Neutrophil (primary cell): Measurements from ENCODE around the gene ARHGAP6.

Source experiments
- H3K27ac ChIP-seq: fragments of 200-600 bp; sonication (generic); 2 replicates; pipeline ENCODE4 v1.5.1; 2016; ENCODE audit warnings: mild to moderate bottlenecking, moderate library complexity
- H3K27me3 ChIP-seq: fragments of 200-600 bp; sonication (generic); 2 replicates; pipeline ENCODE4 v1.6.0; 2016; ENCODE audit warnings: mild to moderate bottlenecking
- H3K36me3 ChIP-seq: fragments of 200-600 bp; sonication (generic); 2 replicates; pipeline ENCODE4 v1.5.1; 2017
- H3K4me1 ChIP-seq, 2 experiments: fragments of 200-600 bp in 1 of 2; sonication (generic) in 1 of 2; 1 replicate in 1 of 2; 2 replicates in 1 of 2; pipeline versions ENCODE4 v1.5.1 to v1.6.1; 2013 to 2016; ENCODE audit warnings: low read depth in 1 of 2, low read length in 1 of 2, mild to moderate bottlenecking in 1 of 2, moderate library complexity in 1 of 2; ENCODE audit not compliant: control insufficient read depth in 1 of 2, insufficient read depth in 1 of 2
- H3K4me3 ChIP-seq, 2 experiments: fragments of 200-600 bp in 1 of 2; sonication (generic) in 1 of 2; 1 replicate in 1 of 2; 2 replicates in 1 of 2; pipeline ENCODE4 v1.5.1; 2013 to 2016; ENCODE audit warnings: low read depth in 1 of 2, low read length in 1 of 2, mild to moderate bottlenecking in 1 of 2, moderate library complexity in 1 of 2
- H3K9me3 ChIP-seq: fragments of 200-600 bp; sonication (generic); 2 replicates; pipeline ENCODE4 v1.5.1; 2016
- TF ChIP-seq, protein P1 (sequence below): fragments of 200-600 bp; sonication (generic); IDR thresholded peaks from 2 replicates; pipeline ENCODE4 v1.5.1; 2016; ENCODE audit warnings: antibody characterized with exemption

The ARHGAP6 gene

GRCh38 chrX:11355259-11355909 is 310.3 kb downstream of the ARHGAP6 start:
- TF ChIP-seq, protein P1, sequence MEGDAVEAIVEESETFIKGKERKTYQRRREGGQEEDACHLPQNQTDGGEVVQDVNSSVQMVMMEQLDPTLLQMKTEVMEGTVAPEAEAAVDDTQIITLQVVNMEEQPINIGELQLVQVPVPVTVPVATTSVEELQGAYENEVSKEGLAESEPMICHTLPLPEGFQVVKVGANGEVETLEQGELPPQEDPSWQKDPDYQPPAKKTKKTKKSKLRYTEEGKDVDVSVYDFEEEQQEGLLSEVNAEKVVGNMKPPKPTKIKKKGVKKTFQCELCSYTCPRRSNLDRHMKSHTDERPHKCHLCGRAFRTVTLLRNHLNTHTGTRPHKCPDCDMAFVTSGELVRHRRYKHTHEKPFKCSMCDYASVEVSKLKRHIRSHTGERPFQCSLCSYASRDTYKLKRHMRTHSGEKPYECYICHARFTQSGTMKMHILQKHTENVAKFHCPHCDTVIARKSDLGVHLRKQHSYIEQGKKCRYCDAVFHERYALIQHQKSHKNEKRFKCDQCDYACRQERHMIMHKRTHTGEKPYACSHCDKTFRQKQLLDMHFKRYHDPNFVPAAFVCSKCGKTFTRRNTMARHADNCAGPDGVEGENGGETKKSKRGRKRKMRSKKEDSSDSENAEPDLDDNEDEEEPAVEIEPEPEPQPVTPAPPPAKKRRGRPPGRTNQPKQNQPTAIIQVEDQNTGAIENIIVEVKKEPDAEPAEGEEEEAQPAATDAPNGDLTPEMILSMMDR, result no peak
- H3K27me3 ChIP-seq, result no peaks in the 10 kb centered on the region
- H3K27ac ChIP-seq, result no peak overlapping the region
- no peaks in the 10 kb centered on the region for H3K36me3 ChIP-seq
- H3K4me1 ChIP-seq, result no peaks in the 10 kb centered on the region
- H3K9me3 ChIP-seq, result no peaks in the 10 kb centered on the region
- H3K4me3 ChIP-seq, result no peak overlapping the region

DNA sequence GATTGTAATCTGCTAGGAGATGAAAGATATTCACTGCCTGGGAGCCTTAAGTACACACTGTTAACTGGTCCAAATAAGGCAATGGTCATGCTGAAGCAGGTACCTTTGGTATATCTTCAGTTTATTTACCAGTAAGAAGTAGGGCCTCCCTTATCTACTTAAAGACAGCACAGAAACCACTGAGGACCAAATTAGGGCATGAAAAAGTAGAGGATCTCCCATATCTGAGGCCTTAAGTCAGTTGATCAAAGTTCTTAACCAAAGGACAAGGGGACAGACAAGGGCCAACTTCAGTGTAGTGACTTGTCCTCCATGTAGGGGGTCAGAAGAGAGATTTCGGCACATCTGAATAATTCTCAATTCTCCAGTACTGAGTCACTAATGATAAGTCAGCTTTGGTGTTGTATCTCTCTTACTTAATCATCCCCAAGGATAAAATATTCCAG is 313.4 kb downstream of the ARHGAP6 start:
- Histone ChIP-seq H3K4me1 (no peaks in the 10 kb centered on the region), H3K27me3 (no peaks in the 10 kb centered on the region), H3K36me3 (no peaks in the 10 kb centered on the region), H3K4me3 (no peak overlapping the region), H3K27ac (no peak overlapping the region), H3K9me3 (no peaks in the 10 kb centered on the region)
- TF ChIP-seq, protein P1, result no peak

DNA sequence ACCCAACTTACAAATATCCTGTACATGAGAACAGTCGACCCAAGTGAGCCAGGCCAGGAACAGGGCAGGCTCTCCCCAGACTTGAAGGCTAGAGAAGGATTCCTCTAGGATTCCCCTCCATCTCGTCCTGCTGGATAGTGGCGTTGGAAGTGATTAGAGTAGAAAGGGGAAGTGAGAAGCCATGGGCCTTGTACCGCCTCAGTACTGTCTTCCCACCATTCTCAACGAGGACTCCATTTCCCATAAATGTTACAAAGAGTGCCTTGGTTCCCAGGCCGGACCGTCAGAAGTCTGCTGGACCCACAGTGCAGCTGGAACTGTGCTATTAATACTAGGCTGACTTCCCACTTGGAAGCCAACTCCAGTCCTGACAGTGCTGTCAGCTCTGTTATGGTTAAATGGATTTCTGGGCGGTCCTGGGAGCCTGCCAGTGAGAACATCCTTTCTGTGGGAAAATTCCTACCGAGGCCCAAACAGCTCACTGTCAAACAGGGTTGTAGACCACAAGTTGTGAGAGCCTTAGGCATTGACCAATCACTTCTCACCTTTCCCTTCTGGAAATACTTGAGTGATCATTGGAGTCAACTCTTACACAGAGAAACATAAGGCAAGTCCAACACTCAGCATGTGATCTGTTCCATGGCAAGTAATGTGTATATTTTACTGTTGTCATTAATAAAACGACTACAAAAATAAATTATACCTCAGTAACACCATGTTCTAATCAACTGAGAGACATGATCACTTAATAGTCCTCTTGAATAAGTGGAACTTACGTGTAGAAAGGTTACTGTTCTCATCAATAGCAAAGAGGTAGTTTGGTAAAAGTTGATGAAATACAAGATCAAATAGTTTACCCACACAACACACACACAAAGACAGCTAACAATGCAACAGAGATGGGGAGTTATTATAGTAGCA is 314.1 kb downstream of the ARHGAP6 start:
- Histone ChIP-seq H3K27ac (no peak overlapping the region), H3K9me3 (no peaks in the 10 kb centered on the region), H3K4me1 (no peaks in the 10 kb centered on the region), H3K36me3 (no peaks in the 10 kb centered on the region), H3K4me3 (no peak overlapping the region), H3K27me3 (no peaks in the 10 kb centered on the region)
- TF ChIP-seq, protein P1, result no peak

DNA sequence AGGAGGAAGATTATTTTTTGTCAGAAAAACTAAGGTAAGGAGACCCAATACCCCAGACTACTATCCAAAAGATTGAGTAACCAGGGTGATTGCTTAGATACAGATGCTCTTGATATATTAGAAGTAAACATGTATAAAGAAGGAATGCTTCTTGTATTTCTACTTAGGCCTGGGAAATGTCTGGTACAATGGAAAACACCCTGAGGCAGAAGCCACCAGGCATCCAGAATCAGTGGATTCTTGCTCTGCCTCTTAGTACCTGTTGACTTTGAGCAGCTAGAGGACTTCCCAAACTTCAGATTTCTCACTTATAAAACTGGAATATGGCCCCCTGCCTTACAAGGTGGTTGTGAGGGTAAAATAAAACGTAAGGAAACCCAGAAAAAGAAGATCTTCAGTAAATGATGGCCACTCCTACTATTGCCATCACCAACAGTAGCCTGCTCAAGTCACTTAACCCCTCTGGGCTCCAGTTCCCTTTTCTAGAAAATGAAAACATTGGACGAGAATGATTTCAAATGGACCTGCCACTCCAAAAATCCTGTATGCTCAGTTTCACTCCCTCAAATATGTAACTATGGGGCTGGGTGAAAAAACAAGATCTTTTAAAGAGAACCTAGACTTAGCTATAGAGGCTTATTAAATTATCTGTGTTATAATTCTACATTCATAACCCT is 315.9 kb downstream of the ARHGAP6 start:
- Histone ChIP-seq H3K9me3 (no peaks in the 10 kb centered on the region), H3K4me3 (no peak overlapping the region), H3K27ac (no peak overlapping the region), H3K36me3 (no peaks in the 10 kb centered on the region), H3K27me3 (no peaks in the 10 kb centered on the region), H3K4me1 (no peaks in the 10 kb centered on the region)
- TF ChIP-seq, protein P1, result no peak

DNA sequence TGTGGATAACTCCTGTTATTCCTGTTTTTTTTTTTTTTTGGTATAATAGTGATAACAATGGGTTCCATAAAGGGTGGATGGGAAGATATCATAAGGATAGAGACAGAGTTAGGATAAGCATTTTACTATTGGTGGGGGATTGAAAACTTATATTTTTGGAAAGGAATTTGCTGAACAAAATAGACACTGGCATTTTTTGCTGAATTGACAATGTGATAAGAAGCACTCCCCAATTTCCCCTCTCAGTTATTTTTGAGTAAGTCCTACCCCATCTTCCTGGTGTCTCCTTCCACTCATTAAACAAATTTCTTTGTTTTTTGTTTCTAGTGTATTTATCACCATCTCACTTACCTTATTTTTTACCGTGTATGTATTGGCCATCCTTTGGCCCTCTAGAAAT is 316.7 kb downstream of the ARHGAP6 start:
- TF ChIP-seq, protein P1, result no peak
- no peaks in the 10 kb centered on the region for H3K4me1 ChIP-seq
- H3K36me3 ChIP-seq, result no peaks in the 10 kb centered on the region

More for the DNA sequence above, 316.7 kb downstream of the ARHGAP6 start:
- Histone ChIP-seq H3K9me3 (no peaks in the 10 kb centered on the region), H3K27me3 (no peaks in the 10 kb centered on the region), H3K27ac (no peak overlapping the region), H3K4me3 (no peak overlapping the region)
